HG03571 (cell line): ENCODE data around the gene EFEMP1.

Source experiments
- ATAC-seq: cut with Tn5 transposase; IDR thresholded peaks from one replicate; pipeline ENCODE4 v1.9.1; 2021; ENCODE audit not compliant: unreplicated experiment

Gene EFEMP1

DNA sequence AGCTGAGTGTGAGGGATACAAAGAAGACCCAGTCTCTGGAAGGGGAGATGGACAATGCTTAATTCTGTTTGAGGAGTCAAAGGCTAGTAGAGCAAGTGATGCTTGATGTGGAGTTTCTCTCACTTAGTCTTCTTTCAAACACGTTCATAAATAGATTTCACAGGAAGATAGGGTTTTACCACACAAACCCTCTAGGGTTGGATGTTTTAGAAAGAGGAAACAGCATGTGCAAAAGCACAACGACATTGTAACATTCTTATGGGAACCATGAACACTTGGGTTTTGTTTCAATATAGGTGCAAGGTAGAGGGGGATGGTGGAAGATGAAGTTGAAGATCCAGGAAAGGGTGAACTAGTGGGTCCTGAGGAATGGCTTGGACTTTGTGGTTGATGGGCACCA lies 10.8 kb upstream of the EFEMP1 start:
- no peak for ATAC-seq

DNA sequence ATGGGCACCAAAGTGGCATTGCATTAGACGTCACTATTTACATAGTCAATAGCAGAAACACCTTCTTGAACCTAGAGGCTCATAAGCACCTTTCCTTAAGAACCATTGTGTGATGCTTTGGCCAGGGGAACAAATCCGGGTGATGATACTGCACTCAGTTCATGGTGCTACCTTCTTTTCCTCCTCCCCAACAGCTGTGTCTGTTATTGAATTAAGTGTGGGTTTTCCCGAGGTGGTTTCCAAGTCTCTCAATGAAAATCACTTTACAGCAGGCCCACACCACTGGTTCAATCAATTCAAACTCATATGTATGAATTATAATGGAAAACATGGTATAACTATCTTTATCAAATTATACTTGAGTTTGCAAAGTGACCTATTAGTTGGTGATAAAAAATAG lies 9.3 kb upstream of the EFEMP1 start:
- no peak for ATAC-seq

DNA sequence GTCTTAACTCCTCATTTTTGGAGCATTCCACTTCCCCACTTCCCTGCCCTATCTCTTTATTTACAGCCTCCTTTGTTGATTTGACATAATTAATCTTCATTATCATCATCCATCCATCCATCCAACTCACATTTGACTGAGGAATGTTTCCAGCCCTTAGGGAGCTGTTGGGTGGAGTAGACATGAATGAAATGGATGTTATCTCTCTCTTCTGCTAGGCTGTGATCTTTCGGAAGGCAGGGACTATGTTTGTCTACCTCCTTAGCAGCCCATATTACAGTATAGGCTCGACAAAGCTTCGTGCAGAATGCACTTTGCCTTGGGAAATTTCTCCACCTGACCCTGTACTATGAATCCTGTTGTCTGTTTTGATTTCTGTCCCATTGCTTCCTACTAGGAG lies 7.7 kb upstream of the EFEMP1 start:
- no peak for ATAC-seq

DNA sequence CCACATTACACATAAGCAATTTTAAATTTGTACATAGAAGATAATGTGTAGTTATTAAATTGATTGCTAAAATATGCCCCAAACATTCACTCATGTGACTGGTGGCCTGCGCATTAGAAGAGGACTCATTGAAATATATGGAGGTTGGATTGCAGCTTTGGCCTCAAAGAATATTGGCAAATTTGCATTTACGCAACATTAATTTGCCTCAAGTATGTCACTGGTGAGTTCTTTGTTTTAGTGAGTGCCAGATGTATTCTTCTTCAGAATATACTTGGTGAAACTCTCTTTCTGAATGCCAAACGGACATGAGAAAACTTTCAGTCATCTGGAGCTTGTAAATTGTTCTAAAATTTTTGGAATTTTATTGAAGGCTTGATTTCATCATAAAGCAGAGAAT lies 5.9 kb upstream of the EFEMP1 start:
- no peak for ATAC-seq

DNA sequence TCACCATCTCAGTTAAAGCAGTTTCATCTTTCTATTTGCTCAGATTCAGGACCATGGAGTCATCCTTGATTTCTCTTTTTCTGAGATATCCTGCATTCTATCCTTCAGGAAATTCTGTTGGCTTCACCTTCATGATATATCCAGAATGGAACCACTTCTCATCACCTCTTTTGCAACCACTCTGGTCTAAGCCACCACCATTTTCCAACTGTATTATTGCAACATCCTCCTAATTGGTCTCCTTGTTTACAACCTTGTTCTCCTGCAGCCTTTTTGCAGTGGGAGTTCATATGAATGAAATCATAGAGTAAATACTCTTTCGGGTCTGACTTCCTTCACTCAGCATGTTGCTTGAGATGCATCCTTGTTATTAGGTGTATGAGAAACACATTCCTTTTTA lies 3.4 kb upstream of the EFEMP1 start:
- no peak for ATAC-seq

DNA sequence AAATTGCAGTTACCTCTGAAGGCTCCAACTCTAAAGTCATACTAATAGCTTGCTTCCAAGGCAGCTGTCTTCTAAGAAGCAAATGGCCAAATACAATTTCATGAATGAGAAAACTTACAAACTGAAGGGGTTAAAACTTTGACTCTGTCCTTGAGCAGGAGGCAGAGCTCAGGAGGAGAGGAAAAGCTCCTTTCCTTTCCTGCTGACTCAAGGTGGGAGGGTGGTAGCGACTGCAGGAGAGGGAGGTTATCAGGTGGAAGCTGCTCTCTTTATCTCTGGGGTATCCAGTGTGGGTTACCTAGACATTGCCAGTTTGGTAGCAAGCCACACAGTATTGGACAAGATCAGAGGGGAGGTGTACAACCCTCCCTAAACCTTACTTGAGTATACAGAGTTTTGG lies 2.7 kb upstream of the EFEMP1 start:
- no peak for ATAC-seq

DNA sequence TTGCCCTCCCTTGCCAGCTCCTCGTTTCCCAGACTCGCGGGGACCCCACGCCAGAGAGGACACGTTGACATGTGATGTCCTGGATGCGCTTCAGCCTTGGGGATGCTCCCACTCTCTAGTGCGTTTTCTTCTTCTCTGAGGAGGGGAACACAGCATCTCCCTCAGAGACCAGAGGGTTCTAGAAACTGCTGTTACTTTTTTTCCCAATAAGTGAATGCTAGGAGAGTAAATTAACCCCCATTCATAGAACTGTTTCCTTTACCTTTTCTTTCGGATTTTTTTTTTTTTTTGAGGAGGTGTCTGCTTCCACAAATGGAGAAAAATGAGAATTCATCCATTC lies 370 bp upstream of the EFEMP1 start:
- no peak for ATAC-seq

DNA sequence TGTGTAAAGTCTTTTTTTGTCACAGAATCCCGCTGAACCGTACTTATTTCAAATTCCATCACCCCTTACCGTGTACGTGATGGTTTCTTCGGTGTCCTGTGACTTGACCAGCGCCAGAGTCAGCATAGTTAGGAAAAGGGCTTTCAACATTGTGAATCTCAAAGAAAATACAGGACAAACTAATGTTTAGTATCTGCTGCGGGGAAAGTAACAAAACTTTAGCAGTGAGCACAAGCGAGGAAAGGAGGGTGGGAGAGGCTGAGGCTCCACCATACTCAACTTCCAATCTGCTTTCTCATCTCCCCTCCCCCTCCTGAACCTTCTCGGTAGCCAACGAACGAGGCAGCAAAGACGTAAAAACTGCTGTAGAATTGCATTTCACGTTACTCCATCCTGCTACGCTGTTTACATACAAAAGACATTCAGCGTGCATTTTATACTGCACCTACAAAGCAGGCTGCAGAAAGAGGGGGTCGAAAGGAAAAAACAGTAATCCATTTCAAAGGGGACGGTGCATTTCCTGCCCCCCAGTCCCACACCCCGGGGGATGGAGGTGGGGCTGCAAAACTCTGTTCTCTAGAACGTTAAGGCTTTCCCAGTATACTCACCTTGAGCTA lies 1.2 kb downstream of the EFEMP1 start:
- no peak for ATAC-seq

DNA sequence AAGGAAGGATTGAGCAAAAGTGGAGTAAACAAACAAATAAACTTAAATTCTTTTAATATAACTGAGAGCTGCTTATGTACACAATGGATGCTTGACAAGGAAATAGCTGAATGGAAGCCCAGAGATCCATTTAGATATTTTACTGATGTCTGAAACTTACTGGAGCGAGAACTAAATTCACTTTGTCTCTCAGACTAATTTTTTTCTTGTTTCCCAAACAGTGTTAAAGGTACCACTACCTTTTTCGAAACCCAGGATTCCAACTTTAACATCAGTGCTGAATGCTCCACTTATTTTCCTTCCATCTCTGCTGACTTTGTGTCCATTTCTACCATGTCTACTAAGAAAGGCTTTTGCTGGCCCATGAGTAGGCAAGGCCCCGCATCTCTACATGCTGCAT lies 4.0 kb downstream of the EFEMP1 start:
- ATAC-seq, result no peak

DNA sequence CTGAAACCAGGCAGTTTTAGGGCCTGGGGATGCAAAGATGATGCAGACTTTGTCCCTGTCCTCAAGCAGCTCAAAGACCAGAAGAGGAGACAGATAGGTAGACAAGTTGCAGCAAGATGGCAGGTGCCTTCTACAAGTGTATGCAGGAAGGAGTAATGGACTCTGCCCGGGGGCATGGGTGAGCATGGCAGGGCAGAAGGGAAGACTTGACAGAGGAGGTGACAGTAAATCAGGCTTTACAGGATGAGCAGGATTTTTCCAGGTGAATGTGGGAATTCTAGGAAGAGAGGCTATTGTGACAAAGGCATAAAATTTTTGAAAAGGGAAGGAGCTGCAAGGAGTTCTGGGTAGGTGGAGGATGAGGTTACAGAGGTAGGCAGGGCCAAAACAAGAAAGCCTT lies 4.7 kb downstream of the EFEMP1 start:
- ATAC-seq, result no peak

DNA sequence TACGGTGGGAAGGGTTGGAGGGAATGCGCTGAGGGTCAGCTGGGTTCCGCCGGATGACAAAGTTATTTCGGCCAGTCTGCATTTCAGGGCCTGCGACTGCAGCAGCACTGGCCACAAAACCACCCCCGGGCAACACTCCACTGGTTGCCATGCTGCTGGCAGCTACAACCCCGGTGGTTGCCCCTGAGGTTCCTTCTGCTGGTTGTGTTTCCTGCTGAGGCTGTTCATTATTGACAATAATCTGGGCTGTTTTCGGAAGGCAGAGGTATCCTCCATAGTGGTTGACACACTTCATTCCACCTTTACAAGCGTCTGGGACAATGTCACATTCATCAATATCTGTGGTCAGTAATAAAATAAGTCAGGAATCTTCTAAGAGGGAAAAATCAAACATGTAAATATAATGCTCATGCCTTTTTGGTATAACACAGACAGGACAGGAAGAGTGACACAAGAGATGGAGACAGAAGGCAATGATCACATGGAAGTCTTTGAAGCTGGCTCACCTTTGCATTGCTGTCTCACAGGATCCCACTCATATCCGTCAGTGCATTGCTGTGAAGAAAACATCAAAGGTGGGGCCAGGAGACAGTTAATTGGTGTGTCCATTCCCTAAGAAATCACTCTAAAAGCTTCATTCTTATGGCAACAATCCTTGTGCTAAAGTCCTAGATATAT lies 5.7 kb downstream of the EFEMP1 start:
- no peak for ATAC-seq

DNA sequence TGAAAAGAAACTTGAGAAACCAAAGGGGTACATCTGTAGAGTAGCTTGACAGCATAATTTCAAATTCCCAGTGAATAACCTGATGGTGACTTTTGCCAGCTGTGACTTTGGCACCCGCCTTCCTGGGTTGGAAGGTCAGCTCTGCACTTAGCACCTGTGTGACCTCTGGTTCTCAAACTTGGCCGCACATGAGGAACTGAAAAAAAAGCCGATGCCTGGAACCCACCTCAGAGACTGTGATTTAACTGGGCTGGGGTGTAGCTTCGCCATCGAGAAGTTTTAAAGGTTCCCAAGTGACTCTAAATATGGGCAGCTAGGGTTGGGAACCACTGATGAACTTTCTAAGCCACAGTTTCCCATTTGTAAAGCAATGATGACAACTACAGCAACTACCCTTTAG lies 6.5 kb downstream of the EFEMP1 start:
- no peak for ATAC-seq

DNA sequence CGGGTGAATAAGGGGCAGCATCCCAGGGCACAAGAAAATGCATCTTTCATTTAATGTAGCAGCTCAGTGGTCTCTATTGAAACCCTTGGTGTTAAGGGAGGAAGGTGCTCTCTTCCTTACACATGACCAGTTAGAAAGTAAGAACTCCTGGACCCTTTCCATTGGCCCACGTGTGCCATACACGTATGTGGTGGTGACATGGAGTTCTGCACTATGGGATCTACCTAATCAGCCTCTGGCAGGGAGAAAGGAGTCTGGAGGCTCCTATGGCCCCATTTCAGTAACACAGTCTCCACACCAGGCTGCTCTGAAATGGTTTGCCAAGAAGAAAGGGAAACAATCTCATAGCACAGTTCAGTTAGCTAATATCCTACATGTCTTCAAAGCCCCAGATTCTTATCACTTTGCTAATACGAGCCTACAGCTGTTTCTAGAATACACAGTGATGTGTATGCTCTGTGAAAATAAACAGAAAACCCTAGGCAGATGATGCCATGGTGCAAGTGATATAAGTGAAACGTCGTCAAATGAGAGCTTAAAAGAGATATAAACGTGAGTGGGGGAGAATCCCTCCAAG lies 7.0 kb downstream of the EFEMP1 start:
- ATAC-seq, result no peak

DNA sequence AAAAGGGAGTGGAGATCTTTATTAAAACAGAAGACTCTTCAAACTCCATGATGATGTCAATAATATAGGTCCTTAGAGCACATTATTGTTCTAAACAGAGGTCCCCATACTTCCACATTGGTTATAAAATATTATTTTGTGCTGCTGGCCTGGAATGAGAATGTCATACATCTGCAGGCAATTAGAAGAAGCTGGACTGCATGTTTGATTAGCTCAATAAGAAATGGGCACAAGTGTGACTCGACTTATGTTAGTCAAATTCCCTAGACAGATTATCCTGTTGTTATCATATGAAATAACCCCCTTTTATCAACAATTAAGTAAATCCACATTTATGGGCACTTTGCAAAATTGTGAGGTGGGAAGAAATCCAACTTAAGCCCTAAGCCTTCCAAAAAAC lies 8.8 kb downstream of the EFEMP1 start:
- ATAC-seq, result no peak

DNA sequence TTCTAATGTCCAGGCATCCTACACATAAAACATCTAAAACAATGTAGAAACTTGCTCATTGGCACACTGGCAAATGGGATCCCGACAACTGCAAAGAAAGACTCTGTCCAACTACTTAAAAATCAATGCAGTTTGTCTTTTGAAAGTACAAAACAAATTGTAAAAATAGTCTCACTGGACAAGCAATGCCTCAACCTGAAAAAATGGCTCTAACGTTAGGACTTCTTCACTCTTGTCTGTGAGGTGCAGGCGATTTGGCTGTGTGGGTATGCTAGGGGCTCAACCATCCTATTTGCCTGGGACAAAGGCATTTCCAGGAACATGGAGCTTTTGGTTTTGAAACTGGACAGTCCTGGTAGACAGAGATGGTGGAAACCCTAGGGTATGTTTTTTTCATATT lies 10.7 kb downstream of the EFEMP1 start:
- no peak for ATAC-seq

DNA sequence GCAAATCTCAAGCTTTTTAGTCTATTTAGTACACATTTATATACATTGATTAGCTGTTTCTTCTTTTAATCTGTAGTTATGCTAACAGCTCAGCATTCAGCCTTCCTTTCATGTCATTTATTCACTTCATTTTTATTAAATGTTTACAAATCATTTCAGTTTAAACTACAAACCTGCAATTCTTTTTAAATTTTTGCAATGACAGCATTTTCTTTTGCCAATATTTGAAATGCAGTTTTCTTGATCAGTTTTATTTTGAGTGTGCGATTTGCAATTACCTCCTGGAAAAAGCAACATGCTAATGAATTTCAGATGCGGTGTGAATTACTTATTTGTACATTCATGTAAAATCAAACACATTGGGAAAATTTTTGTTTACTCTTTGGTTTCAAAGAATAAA lies 13.5 kb downstream of the EFEMP1 start:
- no peak for ATAC-seq

DNA sequence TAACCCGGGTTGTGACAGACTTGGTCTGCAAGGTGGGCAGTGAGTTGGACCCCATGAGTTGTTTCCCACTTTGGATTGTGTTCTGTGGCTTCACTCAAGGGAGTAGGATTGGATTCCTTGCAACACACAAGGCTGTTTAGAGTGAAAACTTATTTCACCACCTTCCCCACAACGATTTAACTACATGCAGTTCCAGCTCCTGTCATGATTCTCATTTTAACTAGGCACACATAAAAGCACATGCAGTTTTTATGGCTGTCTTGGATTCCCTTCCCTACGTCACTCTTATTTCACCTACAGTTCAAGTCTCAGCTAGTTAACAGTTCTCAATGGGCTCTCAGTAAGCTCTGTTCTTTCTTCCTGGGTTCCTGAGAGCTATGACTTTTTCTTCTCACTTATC lies 15.9 kb downstream of the EFEMP1 start:
- ATAC-seq, result no peak

DNA sequence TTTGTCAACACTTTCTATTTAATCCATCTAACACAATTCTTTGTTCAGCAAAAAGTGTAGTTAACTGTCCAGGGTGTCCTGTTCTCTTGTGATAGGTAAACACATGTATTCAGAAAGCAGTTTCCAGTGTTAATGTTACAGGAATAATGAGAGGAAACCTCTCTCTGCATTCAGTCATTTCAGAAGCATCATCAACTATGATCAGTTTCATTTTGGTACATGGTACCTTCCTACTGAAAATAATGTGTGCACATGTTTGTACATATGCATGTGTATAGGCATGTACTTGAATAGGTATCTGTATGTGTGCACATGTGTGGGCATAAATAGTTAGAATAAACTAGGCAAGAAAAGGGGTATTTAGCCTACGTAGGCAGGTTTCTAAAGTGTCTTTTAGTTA lies 16.6 kb downstream of the EFEMP1 start:
- ATAC-seq, result no peak

DNA sequence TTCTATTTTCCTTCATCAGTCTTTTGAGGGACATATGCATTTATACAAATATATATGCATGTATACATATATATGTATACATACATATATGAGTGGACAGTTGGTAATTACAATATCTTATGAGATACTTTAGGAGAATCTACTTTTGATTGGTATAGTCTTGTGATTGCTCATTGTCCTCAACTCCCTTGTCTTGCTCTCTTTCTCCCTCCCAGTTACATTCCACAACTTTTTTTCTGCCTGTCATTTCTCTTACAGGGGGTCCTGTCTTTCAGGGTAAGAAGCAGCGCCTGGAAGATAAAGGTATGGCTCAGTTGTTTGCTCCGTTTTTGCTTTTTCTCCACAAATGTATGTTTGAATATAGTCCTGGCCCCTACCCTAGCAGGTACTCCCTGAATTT lies 19.9 kb downstream of the EFEMP1 start:
- no peak for ATAC-seq

DNA sequence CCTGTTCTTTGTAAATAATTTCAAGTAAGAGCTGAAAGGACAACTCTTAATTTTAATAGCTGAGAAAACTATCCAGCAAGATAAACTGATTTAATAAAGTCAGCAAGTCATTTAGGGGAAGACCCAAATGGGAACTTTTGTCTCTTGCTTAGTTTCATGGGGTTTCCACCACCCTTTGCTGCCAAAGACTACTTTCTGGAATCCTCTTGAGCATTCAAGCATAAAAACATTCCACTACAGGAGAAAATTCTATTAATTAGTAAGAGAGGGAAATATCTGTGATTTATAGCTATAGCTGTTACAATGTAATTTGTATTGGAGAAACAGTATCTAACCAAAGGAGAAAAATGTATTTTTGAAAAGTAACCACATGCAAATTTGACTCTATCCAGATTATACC lies 20.6 kb downstream of the EFEMP1 start:
- no peak for ATAC-seq

DNA sequence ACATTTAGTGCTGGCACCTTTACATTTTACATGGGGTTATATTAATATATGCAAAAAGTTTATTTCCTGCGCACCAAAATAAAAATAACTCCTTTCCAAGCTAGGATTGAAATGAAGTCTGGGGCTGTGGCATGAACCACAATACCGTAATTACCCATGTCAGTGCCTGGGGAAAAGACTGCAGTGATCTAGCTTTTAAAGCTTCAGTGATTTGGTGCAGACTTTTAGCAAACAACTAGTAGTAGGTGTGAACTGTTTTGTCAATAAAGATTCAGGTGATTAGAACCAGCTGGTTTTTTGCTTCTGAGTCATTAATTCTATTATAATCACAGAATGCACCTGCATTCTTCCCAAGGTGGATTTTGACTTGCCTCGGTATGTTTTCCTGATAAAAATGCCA lies 21.2 kb downstream of the EFEMP1 start:
- no peak for ATAC-seq

DNA sequence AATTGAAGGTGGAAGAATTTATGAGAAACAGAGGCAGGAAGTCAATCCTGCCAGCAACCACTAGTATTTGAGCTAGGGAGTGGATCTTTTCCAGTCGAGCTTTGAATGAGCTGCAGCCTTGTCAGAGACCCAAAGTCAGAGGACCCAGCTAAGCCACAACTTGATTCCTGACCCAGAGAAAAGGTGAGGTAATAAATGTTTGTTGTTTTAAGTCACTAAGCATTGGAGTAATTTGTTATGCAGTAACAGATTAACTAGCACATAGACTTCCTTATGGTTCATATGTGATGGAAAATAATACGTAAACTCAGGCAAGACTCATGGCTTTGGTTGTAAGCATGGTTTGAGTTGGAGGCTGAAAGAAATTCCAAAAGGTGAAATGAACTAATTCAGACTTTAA lies 21.6 kb downstream of the EFEMP1 start:
- ATAC-seq, result no peak

DNA sequence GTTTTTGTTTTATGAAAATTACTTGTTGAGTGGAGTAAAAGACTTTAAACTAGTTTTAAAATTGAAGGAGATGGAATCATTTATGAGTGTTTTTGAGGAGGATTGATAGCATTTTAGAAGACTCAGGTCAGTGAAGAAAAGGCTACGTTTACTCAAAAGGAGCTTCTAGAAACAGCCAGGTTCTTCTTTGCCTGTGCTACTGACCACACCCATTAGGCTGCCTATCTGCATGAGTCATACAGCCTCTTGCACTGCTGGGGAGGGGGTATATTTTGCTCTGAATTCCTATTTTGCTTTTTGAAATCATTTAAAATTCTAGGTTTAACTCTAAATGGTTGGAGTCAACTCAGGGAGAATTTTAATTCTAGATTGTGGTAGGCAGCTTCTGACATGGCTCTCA lies 22.3 kb downstream of the EFEMP1 start:
- no peak for ATAC-seq
